HCT116 (cell line): ENCODE results near the gene KRTAP4-4. TPM values are rescaled to one million over a fixed set of nuclear protein-coding genes. Genes with fewer than 3 reads are reported as not detected.
A peak's percentile ranks its signal among the peaks of the same experiment; 100 is the strongest.
"Not testable (repeated sequence)": the region's sequence is repeated elsewhere in the genome, so short reads cannot be mapped to it uniquely, and the experiment has no call there.

ENCODE experiments used
- ATAC-seq: fragments of 200-7000 bp; cut with Tn5 transposase; 2 replicates; pipeline ENCODE4 v1.9.1; 2020; ENCODE audit warnings: mild to moderate bottlenecking, moderate library complexity
- BruUV-seq: library from RNA; stranded (reverse); fragments of 400-500 nt; replicated peaks from 2 replicates; lab custom pipeline; 2021; lab: Mats Ljungman, UMichigan
- CTCF ChIA-PET: fragments of 300-600 bp; sonication (Branson Sonifier 250); formaldehyde crosslinking; loops from one replicate; lab custom pipeline; 2021; ENCODE audit warnings: antibody characterized with exemption; lab: Charles Lee
- POLR2A ChIA-PET: fragments of 300-600, 350-600 bp; sonication (Branson Sonifier 250); formaldehyde crosslinking; loops from one replicate; lab custom pipeline; 2021; ENCODE audit warnings: antibody characterized with exemption; lab: Charles Lee
- RAD21 ChIA-PET, 2 experiments: fragments of 300-600 bp; sonication (Branson Sonifier 250); formaldehyde crosslinking; loops; one replicate each; lab custom pipeline; 2023; ENCODE audit warnings: low total read pairs in 2 of 2; ENCODE audit not compliant: uncharacterized antibody in 2 of 2, unreplicated experiment in 2 of 2, low non-redundant PET in 1 of 2; lab: Charles Lee
- DNase-seq: peaks from one replicate; pipeline ENCODE4 v3.0.0-alpha.2; 2010; ENCODE audit warnings: low read depth, low spot score
- H2AFZ ChIP-seq: fragments of 200-600 bp; shearing (Covaris generic), sonication (generic); 2 replicates; pipeline ENCODE4 v1.6.1; 2017; ENCODE audit warnings: low read depth, mixed run types, mixed read lengths, antibody characterized with exemption, low read length; ENCODE audit not compliant: poor library complexity, severe bottlenecking
- H3K27ac ChIP-seq: 2 replicates; pipeline ENCODE4 v1.5.1; 2012; ENCODE audit warnings: low read depth, low read length
- H3K27me3 ChIP-seq: fragments of 200-600 bp; sonication (generic); 2 replicates; pipeline ENCODE4 v1.6.1; 2016; ENCODE audit warnings: mixed run types, low read length, mixed read lengths; ENCODE audit not compliant: insufficient read depth
- H3K36me3 ChIP-seq, 2 experiments: fragments of 200-500 bp in 1 of 2; fragments of 200-600 bp in 1 of 2; sonication (Bioruptor generic) in 1 of 2; sonication (generic) in 1 of 2; 2 replicates each; pipeline versions ENCODE4 v1.5.1 to v1.6.1; 2014 to 2016; ENCODE audit warnings: low read length in 2 of 2, inconsistent platforms in 1 of 2, mixed read lengths in 1 of 2, mixed run types in 1 of 2; ENCODE audit not compliant: insufficient read depth in 2 of 2, control insufficient read depth in 1 of 2
- H3K4me1 ChIP-seq, 2 experiments: fragments of 200-600 bp in 1 of 2; sonication (generic) in 1 of 2; 2 replicates each; pipeline versions ENCODE4 v1.5.1 to v1.6.1; 2012 to 2017; ENCODE audit warnings: low read length in 2 of 2, inconsistent platforms in 1 of 2, mild to moderate bottlenecking in 1 of 2, mixed read lengths in 1 of 2, mixed run types in 1 of 2, moderate library complexity in 1 of 2; ENCODE audit not compliant: insufficient read depth in 2 of 2, control insufficient read depth in 1 of 2
- H3K4me2 ChIP-seq: fragments of 200-600 bp; sonication (generic); 2 replicates; pipeline ENCODE4 v1.6.1; 2017; ENCODE audit warnings: mixed run types, low read length, mixed read lengths
- H3K4me3 ChIP-seq, 2 experiments: fragments of 200-600 bp in 1 of 2; sonication (generic) in 1 of 2; replicated peaks in 1 of 2; 2 replicates each; pipeline ENCODE4 v1.5.1; 2011 to 2016; ENCODE audit warnings: low read length in 2 of 2, control low read depth in 1 of 2, low read depth in 1 of 2, mild to moderate bottlenecking in 1 of 2, mixed read lengths in 1 of 2, mixed run types in 1 of 2
- H3K79me2 ChIP-seq: fragments of 200-600 bp; sonication (generic); 2 replicates; pipeline ENCODE4 v1.6.1; 2017; ENCODE audit warnings: mild to moderate bottlenecking, mixed run types, low read length, moderate library complexity, mixed read lengths; ENCODE audit not compliant: insufficient read depth
- H3K9ac ChIP-seq: fragments of 200-600 bp; sonication (generic); 2 replicates; pipeline ENCODE4 v1.6.1; 2016; ENCODE audit warnings: low read length, mixed read lengths
- H3K9me2 ChIP-seq: fragments of 200-600 bp; sonication (generic), shearing (Covaris generic); 2 replicates; pipeline ENCODE4 v1.6.1; 2017; ENCODE audit warnings: mixed run types, mild to moderate bottlenecking, moderate library complexity; ENCODE audit not compliant: insufficient read depth
- H3K9me3 ChIP-seq, 2 experiments: fragments of 200-500 bp in 1 of 2; fragments of 200-600 bp in 1 of 2; sonication (Bioruptor generic) in 1 of 2; sonication (generic) in 1 of 2; 2 replicates each; pipeline ENCODE4 v1.6.1; 2014 to 2017; ENCODE audit warnings: low read length in 2 of 2, mixed read lengths in 2 of 2, inconsistent platforms in 1 of 2, low read depth in 1 of 2, mild to moderate bottlenecking in 1 of 2, mixed run types in 1 of 2, moderate library complexity in 1 of 2; ENCODE audit not compliant: control insufficient read depth in 1 of 2, insufficient read depth in 1 of 2
- H4K20me1 ChIP-seq: fragments of 200-600 bp; sonication (generic), shearing (Covaris generic); 2 replicates; pipeline ENCODE4 v1.6.1; 2017; ENCODE audit warnings: mixed run types, mild to moderate bottlenecking, moderate library complexity; ENCODE audit not compliant: insufficient read depth
- RAD21 ChIP-seq: IDR thresholded peaks from 2 replicates; pipeline ENCODE4 v1.6.1; 2012; ENCODE audit warnings: low read depth, mild to moderate bottlenecking
- intact Hi-C: fragments of 100-400 bp; cut with micrococcal nuclease; formaldehyde crosslinking; loops from 2 replicates; pipeline ENCODE4 v1.10.0; 2022
- total RNA-seq: library from RNA; stranded (reverse); gene quantifications from one replicate; pipeline ENCODE4 v1.2.1, GENCODE V29; 2021; ENCODE audit not compliant: unreplicated experiment
- TF ChIP-seq, protein P1 (sequence below): IDR thresholded peaks from 2 replicates; pipeline ENCODE4 v1.6.1; 2012; ENCODE audit warnings: low read depth

The KRTAP4-4 gene
- total RNA-seq, 1 experiment from 2014 or later: not detected

DNA sequence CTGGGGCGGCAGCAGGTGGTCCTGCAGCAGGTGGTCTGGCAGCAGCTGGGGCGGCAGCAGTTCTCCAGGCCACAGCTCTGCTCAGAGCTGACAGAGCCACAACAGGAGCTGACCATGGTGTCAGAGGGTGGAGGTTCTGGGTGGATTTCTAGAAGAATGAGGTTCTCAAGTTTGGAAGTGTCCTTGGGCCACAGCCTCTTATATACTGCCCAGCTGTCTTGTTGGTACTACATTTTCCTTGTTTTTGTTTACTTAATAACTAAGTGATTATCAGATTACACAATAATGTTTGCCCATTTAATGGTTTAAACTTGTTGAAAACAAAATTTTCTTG, 10.9 kb downstream of the KRTAP4-4 start, which contains the start of gene KRTAP4-5:
KRTAP4-5 (minus strand) TSS at position 174 of the 334 bp plus-strand sequence; CDS start at position 116, 58 bp downstream.
- RAD21 ChIA-PET: no interaction called here
- POLR2A ChIA-PET: no interaction called here
- Histone ChIP-seq H3K4me3 (no peak within 1 kb of the TSS), H2AFZ (no peak within 1 kb of the TSS), H3K36me3 (no peaks in the 10 kb centered on the region), H3K4me1 (no peaks in the 10 kb centered on the region), H3K9me3 (peaks cover 0 to 10% of the 10 kb centered on the region in 2 experiments; a peak in 1 of 4 replicates), H3K9ac (no peak within 1 kb of the TSS), H4K20me1 (no peaks in the 10 kb centered on the region), H3K27ac (no peak within 1 kb of the TSS), H3K79me2 (no peaks in the 10 kb centered on the region), H3K9me2 (no peaks in the 10 kb centered on the region), H3K4me2 (no peak within 1 kb of the TSS), H3K27me3 (no peaks in the 10 kb centered on the region)
- TF ChIP-seq, protein P1, sequence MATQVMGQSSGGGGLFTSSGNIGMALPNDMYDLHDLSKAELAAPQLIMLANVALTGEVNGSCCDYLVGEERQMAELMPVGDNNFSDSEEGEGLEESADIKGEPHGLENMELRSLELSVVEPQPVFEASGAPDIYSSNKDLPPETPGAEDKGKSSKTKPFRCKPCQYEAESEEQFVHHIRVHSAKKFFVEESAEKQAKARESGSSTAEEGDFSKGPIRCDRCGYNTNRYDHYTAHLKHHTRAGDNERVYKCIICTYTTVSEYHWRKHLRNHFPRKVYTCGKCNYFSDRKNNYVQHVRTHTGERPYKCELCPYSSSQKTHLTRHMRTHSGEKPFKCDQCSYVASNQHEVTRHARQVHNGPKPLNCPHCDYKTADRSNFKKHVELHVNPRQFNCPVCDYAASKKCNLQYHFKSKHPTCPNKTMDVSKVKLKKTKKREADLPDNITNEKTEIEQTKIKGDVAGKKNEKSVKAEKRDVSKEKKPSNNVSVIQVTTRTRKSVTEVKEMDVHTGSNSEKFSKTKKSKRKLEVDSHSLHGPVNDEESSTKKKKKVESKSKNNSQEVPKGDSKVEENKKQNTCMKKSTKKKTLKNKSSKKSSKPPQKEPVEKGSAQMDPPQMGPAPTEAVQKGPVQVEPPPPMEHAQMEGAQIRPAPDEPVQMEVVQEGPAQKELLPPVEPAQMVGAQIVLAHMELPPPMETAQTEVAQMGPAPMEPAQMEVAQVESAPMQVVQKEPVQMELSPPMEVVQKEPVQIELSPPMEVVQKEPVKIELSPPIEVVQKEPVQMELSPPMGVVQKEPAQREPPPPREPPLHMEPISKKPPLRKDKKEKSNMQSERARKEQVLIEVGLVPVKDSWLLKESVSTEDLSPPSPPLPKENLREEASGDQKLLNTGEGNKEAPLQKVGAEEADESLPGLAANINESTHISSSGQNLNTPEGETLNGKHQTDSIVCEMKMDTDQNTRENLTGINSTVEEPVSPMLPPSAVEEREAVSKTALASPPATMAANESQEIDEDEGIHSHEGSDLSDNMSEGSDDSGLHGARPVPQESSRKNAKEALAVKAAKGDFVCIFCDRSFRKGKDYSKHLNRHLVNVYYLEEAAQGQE: peak; percentile 9; the same call in 1 of the 2 replicates
- TF ChIP-seq RAD21: no peak
- CTCF ChIA-PET: no interaction called here
- no TSS peak for BruUV-seq
- intact Hi-C loops: no loop called here
- ATAC-seq (no peak), DNase-seq (no peak)

DNA sequence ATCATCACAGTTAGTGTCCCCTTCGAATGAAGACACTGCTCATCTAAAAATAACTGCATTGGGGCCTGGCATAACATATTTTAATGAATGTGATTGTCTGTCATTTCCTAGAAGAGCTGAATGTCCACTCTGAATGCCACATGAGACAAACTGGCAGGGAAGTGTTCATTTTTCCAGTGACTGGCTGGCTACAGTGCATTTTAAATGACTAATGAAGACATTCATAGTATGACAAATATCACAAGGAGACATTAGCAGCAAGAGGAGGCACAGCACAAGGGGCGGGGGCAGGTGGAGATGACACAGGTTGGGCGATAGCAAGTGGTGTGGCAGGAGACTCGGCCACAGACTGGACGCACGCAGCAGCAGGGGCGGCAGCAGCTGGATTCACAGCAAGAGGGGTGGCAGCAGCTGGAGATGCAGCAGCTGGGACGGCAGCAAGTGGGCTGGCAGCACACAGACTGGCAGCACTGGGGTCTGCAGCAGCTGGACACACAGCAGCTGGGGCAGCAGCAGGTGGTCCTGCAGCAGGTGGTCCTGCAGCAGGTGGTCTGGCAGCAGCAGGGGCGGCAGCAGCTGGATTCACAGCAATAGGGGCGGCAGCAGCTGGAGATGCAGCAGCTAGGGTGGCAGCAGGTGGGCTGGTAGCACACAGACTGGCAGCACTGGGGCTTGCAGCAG, 11.4 kb downstream of the KRTAP4-4 start:
- H3K9me2 ChIP-seq, DNase-seq, H3K9ac ChIP-seq, H3K4me3 ChIP-seq, POLR2A ChIA-PET, H4K20me1 ChIP-seq, H3K4me2 ChIP-seq, H3K27me3 ChIP-seq, intact Hi-C loops, CTCF ChIA-PET, BruUV-seq, RAD21 ChIA-PET, H3K27ac ChIP-seq, H3K79me2 ChIP-seq, H3K4me1 ChIP-seq, ATAC-seq, H2AFZ ChIP-seq, H3K36me3 ChIP-seq: not testable (repeated sequence)
- H3K9me3 ChIP-seq: peaks cover 0 to 11% of the 10 kb centered on the region in 2 experiments; a peak in 1 of 4 replicates
